Vagina (tissue), 2 donors: ENCODE data around the gene NLGN1.

Experiments
- CTCF ChIP-seq, 3 experiments: fragments of 450-650 bp in 2 of 3; fragments of 200-600 bp in 1 of 3; sonication (generic) in 1 of 3; IDR thresholded peaks; one replicate each; pipeline ENCODE4 v1.5.1; 2017 to 2019; ENCODE audit warnings: antibody characterized with exemption in 3 of 3, mild to moderate bottlenecking in 2 of 3, moderate library complexity in 2 of 3
- POLR2A ChIP-seq, 2 donors: fragments of 450-650 bp; IDR thresholded peaks; one replicate each; pipeline ENCODE4 v1.6.1; 2017; ENCODE audit warnings: antibody characterized with exemption in 2 of 2, mild to moderate bottlenecking in 2 of 2, moderate library complexity in 2 of 2
- POLR2AphosphoS5 ChIP-seq, 2 donors: sonication (generic); formaldehyde crosslinking; IDR thresholded peaks; one replicate each; pipeline ENCODE4 v1.9.0; 2017; ENCODE audit warnings: antibody characterized with exemption in 2 of 2, mild to moderate bottlenecking in 2 of 2, low read depth in 1 of 2; ENCODE audit not compliant: insufficient read depth in 1 of 2

- no peak for TF ChIP-seq CTCF (IDR thresholded peaks at IDR 0.05)
- TF ChIP-seq POLR2A (IDR thresholded peaks at IDR 0.05), result no peak
- no peak for TF ChIP-seq POLR2AphosphoS5 (IDR thresholded peaks at IDR 0.05; ENCODE audit: insufficient read depth in 1 of 2, low read depth in 1 of 2)
These were observed 322.0 kb downstream of the NLGN1 start for GRCh38 chr3:173719585-173719984.
